ENCODE data around the gene HARBI1.
"Not testable (repeated sequence)": the region's sequence is repeated elsewhere in the genome, so short reads cannot be mapped to it uniquely, and the experiment has no call there.

Gene HARBI1

GRCh38 chr11:46594785-46595184, 22.2 kb downstream of the HARBI1 start:
- no peak for DNase-seq

GRCh38 chr11:46594374-46594700, 22.7 kb downstream of the HARBI1 start:
- no peak for DNase-seq

- peak; percentile 90 for DNase-seq
Observed at GRCh38 chr11:46593550-46594373, 23.3 kb downstream of the HARBI1 start, which contains the start of gene AMBRA1. Gene AMBRA1, minus strand, starts transcription at chr11:46594023. Its CDS starts 45,643 bp downstream, at chr11:46548380.

GRCh38 chr11:46590740-46591605, 26.1 kb downstream of the HARBI1 start:
- peak; percentile 16 for DNase-seq

GRCh38 chr11:46588915-46589314, 28.1 kb downstream of the HARBI1 start:
- no peak for DNase-seq

GRCh38 chr11:46588131-46588530, 28.9 kb downstream of the HARBI1 start:
- DNase-seq = no peak

- DNase-seq = not testable (repeated sequence)
Observed at GRCh38 chr11:46583513-46583912, 33.5 kb downstream of the HARBI1 start.

GRCh38 chr11:46582588-46582987, 34.4 kb downstream of the HARBI1 start:
- DNase-seq = no peak

- DNase-seq = no peak
Observed at GRCh38 chr11:46577058-46577457, 40.0 kb downstream of the HARBI1 start.

- no peak for DNase-seq
Observed at GRCh38 chr11:46574656-46575055, 42.4 kb downstream of the HARBI1 start.

- DNase-seq = no peak
Observed at GRCh38 chr11:46570790-46571398, 46.1 kb downstream of the HARBI1 start.

GRCh38 chr11:46565232-46565840, 51.7 kb downstream of the HARBI1 start:
- DNase-seq = no peak

GRCh38 chr11:46564459-46564858, 52.6 kb downstream of the HARBI1 start:
- peak; percentile 73 for DNase-seq

GRCh38 chr11:46562527-46562926, 54.5 kb downstream of the HARBI1 start:
- DNase-seq = no peak

GRCh38 chr11:46560300-46560991, 56.6 kb downstream of the HARBI1 start:
- no peak for DNase-seq

GRCh38 chr11:46559815-46560214, 57.2 kb downstream of the HARBI1 start:
- DNase-seq = no peak

- DNase-seq = no peak
Observed at GRCh38 chr11:46557684-46558151, 59.3 kb downstream of the HARBI1 start.

GRCh38 chr11:46555267-46556054, 61.6 kb downstream of the HARBI1 start:
- DNase-seq = peak; percentile 58

- peak; percentile 75 for DNase-seq
Observed at GRCh38 chr11:46554213-46555147, 62.5 kb downstream of the HARBI1 start.

- no peak for DNase-seq
Observed at GRCh38 chr11:46553814-46554212, 63.2 kb downstream of the HARBI1 start.
